Measurements from ENCODE around the gene MFF.

Gene MFF, protein sequence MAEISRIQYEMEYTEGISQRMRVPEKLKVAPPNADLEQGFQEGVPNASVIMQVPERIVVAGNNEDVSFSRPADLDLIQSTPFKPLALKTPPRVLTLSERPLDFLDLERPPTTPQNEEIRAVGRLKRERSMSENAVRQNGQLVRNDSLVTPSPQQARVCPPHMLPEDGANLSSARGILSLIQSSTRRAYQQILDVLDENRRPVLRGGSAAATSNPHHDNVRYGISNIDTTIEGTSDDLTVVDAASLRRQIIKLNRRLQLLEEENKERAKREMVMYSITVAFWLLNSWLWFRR

DNA sequence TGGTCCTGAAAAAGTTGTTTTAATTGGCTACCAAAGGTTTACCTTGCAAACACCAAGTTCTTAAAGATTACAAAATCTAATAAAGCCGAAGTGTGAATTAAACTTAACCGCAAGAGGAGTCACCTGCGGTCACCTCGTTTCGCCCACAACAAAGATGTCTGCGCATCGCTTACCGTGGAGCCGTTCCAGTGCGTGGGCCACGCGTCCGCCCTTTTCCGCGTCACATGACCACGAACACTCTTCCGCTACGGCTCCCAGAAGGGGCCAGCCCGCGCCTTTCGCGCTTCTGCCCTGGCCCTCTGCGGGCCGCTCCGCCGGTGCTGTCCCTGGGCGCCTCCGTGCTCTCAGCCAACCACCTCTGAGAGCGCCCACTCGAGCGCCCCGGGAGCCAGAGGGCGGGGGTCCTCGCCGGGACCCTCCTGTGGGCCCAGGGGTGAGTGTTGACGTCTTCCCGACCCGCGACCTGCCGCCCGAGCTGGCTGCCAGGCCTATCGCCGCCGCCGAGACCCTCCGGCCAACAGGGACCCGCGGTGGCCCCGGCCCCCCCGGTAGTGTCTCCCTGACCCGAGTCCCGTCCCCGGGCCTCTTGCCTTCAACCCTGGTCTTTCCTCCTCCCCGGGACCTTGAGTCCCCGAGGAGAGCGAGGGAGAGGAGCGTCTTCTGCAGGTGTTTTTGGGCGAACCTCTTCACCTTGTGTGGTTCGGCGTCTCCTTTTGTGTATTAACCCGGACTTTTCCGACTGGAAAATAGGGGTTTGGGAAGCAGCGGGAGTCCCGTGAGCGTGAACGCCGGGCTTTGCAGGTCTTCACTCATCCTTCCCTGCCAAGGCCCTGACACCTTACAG lies at the start of gene MFF:
MFF (plus strand) TSS at position 257 of the 844 bp plus-strand sequence. CDS start 5,415 bp downstream, outside the sequence.
- H3K4me3 ChIP-seq (ENCODE audit: low read length) = peak within 1 kb of the TSS; percentile 91
- no peak for TF ChIP-seq ZNF274 (IDR thresholded peaks at IDR 0.05; ENCODE audit: low read depth, low read length)

DNA sequence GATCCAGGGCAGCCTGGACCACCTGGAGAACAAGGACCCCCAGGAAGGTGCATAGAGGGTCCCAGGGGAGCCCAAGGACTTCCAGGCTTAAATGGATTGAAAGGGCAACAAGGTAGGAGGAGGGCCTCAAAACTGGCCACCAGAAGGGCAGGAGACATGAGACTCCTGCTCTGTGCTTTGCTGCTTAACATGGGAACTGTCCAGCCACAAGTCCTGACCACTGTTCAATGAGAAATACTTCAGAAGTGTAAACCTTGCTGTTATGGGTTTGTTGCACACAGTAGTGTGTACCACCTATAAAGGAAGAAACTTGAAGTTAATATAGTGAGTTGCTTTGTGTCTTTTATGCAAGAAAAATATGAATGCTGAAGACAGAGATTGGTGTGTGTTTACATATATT lies 44.2 kb upstream of the MFF start:
- no peak overlapping the region for H3K4me3 ChIP-seq (ENCODE audit: low read length)
- no peak for TF ChIP-seq ZNF274 (IDR thresholded peaks at IDR 0.05; ENCODE audit: low read depth, low read length)

DNA sequence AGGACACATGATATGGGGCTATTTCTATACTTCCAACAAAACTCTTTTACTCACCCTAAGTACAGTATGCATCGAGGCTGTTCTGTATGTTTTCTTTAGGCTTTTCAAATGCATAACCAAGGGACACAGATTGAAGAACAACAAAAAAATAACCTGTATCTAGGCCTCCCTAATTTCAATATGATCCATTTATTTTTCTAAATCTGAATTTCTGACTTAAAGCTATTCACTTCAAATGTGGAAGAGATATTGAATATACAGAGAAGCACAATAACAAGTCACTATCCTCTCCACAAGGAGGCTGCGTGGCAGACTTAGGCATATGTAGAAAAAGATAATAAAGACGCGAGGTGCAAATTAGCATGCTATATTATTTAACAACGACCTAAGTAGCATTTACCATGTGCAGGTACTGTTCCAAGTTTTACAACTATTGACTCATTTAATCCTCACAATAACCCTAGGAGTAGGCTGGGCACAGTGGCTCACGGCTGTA lies 39.3 kb upstream of the MFF start:
- TF ChIP-seq ZNF274 (IDR thresholded peaks at IDR 0.05; ENCODE audit: low read depth, low read length) = no peak
- no peak overlapping the region for H3K4me3 ChIP-seq (ENCODE audit: low read length)

DNA sequence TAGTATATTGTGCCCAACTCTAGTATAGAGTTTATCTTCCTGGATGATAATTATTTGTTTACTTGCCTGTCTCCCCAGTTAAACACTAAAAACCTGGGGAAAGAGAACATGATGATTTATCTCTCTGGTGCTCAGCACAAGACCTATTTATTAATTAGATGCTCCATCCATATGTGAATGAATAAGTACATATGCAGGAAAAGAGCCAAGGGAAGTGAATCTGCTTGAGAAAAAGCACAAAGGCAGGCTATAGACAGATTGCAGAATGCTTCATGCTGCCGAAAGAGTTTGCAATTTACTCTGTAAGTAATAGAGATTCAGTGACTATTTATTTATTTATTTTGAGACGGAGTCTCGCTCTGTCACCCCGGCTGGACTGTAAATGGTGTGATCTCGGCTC lies 37.3 kb upstream of the MFF start:
- TF ChIP-seq ZNF274 (IDR thresholded peaks at IDR 0.05; ENCODE audit: low read depth, low read length) = no peak
- H3K4me3 ChIP-seq (ENCODE audit: low read length) = no peak overlapping the region

DNA sequence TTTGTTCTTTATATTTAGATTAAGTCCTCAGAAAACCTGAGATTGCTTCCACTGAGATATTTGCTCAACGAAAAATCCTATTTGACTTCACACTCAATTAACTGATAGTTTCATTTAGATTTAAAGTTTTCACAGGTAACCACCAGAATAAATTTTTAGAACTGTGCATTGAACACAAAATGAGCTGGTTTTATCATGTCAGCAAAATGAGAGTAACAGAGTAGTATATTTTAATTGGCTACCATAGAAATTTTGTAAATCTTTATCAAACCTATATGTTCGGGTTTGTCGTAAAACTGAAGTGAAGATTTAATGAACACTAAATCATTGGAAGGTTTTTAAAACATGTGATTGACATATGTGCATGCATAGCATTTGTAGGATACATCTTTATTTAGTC lies 32.7 kb upstream of the MFF start:
- H3K4me3 ChIP-seq (ENCODE audit: low read length) = no peak overlapping the region
- TF ChIP-seq ZNF274 (IDR thresholded peaks at IDR 0.05; ENCODE audit: low read depth, low read length) = no peak

DNA sequence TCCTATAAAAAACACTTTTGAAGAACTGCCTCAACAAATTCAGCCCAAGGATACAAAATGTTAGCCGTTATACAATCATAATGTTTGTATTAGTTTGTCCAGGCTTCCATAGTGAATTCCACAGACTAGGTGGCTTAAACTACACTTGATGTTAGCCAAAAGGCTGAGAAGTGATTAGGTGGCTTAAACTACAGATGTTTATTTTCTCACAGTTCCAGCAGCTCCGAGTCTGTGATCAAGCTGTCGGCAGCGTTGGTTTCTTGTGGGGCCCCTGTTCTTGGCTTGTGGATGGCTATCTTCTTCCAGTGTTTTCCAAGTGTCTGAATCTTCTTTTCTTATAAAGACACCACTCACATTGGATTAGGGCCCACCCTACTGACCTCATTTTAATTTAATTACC lies 31.5 kb upstream of the MFF start:
- TF ChIP-seq ZNF274 (IDR thresholded peaks at IDR 0.05; ENCODE audit: low read depth, low read length) = no peak
- H3K4me3 ChIP-seq (ENCODE audit: low read length) = no peak overlapping the region

DNA sequence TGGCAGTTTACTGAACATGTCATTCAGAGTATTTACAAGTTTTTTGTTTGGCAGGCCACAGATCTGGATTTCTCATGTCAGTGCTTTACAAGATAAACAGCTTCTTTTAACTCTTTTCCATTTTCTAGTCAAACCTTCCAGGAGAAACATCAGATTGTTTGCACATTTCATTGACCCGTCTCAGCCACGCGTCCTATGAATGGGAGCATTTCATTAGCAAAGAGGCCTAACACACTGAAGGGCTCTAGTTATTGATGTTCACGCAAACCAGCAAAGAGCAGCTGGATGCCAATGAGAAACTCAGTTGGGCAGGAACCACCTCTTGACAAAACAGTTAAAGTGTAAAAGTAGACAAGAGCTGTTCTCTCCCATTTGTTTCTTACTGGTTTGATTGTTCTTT lies 29.2 kb upstream of the MFF start:
- H3K4me3 ChIP-seq (ENCODE audit: low read length) = no peak overlapping the region
- no peak for TF ChIP-seq ZNF274 (IDR thresholded peaks at IDR 0.05; ENCODE audit: low read depth, low read length)

DNA sequence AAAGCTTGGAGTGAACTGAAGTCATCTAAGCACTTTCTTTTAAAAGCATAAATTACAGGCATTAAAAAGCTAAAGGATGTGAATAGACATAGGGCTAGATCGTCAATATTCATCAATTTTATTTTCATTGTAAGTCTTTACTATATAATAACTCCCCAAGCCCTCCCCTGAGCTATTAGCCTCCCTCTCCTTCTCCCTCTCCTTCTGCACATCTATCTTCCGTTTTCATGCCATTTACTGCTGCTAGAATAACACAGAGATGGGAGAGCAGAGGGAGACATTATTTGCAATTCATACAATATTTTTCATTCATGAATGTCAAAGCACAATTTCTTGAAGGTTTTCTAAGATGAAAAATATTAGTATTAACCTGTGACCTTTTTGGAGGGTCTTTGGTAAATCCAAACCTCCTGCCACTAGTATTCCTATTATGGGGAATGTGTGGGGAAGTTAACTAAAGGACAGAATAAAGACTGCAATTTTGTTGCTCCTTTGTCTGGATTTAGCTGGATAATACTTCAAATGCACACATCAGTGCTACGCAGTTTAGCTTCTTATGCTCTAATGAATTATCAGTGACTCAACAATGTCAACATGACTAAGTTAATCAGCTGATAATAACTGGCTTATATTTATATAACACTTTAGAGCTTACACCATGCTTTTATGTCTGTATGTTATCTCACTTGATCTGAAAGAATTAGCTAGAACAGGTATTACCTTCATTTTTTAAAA lies 28.2 kb upstream of the MFF start:
- H3K4me3 ChIP-seq (ENCODE audit: low read length) = no peak overlapping the region
- no peak for TF ChIP-seq ZNF274 (IDR thresholded peaks at IDR 0.05; ENCODE audit: low read depth, low read length)

DNA sequence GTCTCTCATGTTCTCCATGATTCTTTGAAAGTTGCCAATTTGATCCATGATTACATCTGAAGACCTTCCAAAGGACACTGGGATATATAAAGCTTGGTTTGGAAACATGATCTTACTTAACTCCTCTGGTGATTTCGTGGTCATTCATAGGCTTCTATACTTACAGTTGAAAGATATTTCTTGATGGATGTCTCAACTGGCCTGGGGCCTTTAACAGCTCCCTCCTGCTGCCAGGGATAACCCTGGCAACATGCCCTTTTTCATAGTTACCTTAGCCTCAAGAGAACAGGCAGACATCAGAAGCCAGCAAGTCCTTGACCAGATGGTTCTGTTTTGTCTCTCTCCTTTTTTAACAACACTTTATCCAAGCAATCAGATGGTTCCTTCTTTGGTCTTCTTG lies 23.5 kb upstream of the MFF start:
- no peak overlapping the region for H3K4me3 ChIP-seq (ENCODE audit: low read length)
- TF ChIP-seq ZNF274 (IDR thresholded peaks at IDR 0.05; ENCODE audit: low read depth, low read length) = no peak

DNA sequence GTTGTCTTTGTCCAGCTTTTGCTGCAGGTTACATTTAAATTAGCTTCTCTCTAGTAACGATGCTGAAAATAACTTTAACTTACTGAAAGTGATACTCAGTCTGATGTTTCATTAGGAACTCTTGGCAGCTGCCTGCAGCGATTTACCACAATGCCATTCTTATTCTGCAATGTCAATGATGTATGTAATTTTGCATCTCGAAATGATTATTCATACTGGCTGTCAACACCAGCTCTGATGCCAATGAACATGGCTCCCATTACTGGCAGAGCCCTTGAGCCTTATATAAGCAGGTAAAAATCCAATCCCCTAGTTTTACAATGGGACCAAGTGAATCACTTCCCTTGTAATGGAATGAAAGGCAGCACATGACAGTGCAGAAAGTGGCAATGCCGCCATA lies 16.3 kb upstream of the MFF start:
- TF ChIP-seq ZNF274 (IDR thresholded peaks at IDR 0.05; ENCODE audit: low read depth, low read length) = no peak
- H3K4me3 ChIP-seq (ENCODE audit: low read length) = no peak overlapping the region

DNA sequence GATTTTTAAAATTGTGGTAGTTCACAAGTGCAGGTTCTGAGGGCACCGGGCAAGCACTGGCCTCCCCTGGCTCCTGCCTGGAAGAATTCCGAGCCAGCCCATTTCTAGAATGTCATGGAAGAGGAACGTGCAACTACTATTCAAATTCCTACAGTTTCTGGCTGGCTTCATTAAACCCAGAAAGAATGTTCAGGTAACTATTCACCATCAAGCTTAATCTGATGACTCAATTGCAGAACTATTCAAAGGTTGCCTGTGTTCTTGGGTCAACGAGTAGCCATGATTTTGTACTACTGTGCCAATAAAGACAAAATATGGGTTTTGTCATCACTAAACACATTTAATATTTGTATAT lies 14.3 kb upstream of the MFF start:
- no peak for TF ChIP-seq ZNF274 (IDR thresholded peaks at IDR 0.05; ENCODE audit: low read depth, low read length)
- no peak overlapping the region for H3K4me3 ChIP-seq (ENCODE audit: low read length)

DNA sequence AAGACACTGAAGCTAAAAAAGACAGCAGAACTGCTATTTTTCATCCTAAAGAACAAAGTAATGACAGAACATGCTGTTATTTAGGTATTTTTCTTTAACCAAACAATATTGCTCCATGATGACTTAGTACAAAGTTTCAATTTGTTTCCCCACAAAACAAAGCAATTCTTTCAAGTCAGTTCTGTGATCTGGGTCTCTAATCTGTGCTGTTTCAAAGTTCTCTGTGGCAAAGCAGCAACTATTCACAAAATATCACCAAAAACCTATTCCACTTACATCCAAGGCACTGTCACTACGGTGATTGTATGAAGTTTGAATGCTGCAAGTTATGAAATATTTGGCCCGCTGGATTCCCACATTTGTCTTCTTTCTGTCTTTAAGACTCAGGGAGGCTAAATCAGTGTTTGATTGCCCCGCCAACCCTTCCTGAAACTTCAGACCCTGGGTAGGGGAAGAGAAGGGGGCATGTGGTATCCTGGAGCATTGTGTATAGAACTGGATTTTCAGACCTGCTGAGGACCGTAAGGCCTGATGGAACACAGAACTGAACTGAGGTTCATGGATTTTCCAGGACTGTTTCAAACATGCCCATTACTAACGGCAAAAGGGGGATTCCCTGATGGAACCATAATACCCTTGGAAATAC lies 13.1 kb upstream of the MFF start:
- no peak overlapping the region for H3K4me3 ChIP-seq (ENCODE audit: low read length)
- no peak for TF ChIP-seq ZNF274 (IDR thresholded peaks at IDR 0.05; ENCODE audit: low read depth, low read length)

DNA sequence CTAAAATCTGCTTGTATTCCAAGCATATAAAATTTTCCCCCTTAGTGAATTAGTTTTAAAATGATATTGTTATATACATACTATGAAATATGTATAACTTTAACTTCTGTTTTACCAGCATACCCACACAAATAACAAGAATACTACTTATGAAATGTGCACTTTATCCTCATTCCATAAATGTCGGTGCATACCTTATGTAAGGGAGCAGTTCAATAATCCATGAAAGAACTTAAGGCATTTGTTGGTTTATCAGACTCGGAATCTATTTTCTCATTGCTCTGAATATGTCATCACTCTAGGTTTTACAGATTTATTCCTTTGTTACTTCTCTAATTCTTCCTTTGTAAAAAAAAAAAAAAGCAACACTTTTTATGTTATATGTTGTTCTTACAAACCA lies 12.5 kb upstream of the MFF start:
- H3K4me3 ChIP-seq (ENCODE audit: low read length) = no peak overlapping the region
- no peak for TF ChIP-seq ZNF274 (IDR thresholded peaks at IDR 0.05; ENCODE audit: low read depth, low read length)

DNA sequence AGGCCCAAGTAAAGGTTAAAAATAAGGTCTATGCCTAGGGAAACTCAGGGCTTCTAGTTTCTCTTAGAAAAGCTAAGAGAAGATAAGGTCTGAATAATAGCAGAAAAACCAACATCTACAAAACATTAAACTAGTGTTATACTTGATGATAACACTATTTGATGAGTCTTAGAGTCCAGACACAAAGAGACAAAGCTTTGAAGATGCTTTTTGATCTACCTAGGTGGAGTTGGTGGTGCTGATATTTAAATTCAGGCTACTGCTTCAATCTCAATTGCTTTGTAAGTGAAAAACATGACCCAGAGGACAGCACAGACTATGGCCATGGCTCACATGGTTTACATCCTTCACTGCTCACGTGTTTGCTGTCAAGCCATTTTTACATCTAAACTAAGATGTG lies 11.7 kb upstream of the MFF start:
- no peak for TF ChIP-seq ZNF274 (IDR thresholded peaks at IDR 0.05; ENCODE audit: low read depth, low read length)

More for the DNA sequence above, 11.7 kb upstream of the MFF start:
- H3K4me3 ChIP-seq (ENCODE audit: low read length) = no peak overlapping the region

All from GM08714 (cell line).